Activated T-cell treated with anti-CD3 and anti-CD28 coated beads, Interleukin-2, amount 50 U/mL, for 24 hours (primary cell): Measurements from ENCODE around the gene LIF.

Experiments used
- DNase-seq: peaks from one replicate; pipeline ENCODE4 v3.0.0-alpha.2; 2020
- H3K27ac Mint-ChIP-seq: 2 replicates; pipeline ENCODE4 v1.8.0; 2020; ENCODE audit warnings: mild to moderate bottlenecking, mixed read lengths
- H3K27me3 Mint-ChIP-seq: 2 replicates; pipeline ENCODE4 v1.8.0; 2020; ENCODE audit warnings: mixed read lengths
- H3K36me3 Mint-ChIP-seq: 2 replicates; pipeline ENCODE4 v1.8.0; 2020; ENCODE audit warnings: low read depth, mixed read lengths
- H3K4me1 Mint-ChIP-seq: 2 replicates; pipeline ENCODE4 v1.8.0; 2020; ENCODE audit warnings: low read depth, mixed read lengths
- H3K4me3 Mint-ChIP-seq: 2 replicates; pipeline ENCODE4 v1.8.0; 2020; ENCODE audit warnings: mild to moderate bottlenecking, moderate library complexity, mixed read lengths
- H3K9me3 Mint-ChIP-seq: 2 replicates; pipeline ENCODE4 v1.8.0; 2020; ENCODE audit warnings: mixed read lengths

Gene LIF

DNA sequence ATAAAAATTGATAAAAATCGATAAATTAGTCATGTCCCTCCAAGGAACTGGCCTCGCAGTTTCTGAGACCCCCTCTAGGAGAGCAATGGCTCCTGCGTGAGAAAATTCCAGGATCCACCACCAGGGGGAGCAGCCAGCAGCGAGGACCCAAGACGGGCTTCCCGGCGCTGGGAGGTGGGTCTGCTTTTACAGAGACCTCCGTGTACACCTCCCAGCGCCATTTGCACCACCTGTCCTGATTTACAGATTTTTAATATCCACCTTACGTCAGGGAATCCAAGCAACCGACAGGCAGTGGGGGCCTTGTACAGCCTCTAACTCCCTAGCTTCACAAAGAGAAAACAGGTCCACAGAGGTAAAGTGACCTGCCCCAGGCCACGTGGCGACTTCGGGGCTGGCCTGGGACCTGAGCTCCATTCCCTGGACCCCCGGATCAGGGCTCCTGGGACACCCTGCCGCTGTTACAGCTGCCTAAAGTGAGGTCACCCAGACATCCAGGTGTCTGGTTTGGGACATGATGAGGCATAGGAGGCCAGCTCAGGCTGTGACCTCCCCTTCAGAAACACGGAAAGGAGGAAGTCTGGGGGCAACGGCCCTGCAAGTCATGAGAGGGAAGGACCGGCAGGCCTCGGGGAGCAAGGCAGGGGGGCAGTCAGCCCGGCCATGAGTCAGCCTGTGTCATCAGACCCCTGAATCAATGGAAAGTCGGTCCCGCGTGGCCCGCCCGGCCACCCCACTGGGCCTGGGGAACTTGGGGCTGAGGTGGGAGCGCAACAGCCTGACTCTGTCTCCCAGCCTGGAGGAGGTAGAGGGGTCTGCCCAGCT, 16.6 kb upstream of the LIF start:
- peaks cover 58% of the 10 kb centered on the region for H3K36me3 Mint-ChIP-seq
- peak overlapping the region; percentile 77 for H3K4me3 Mint-ChIP-seq
- peaks cover 47% of the 10 kb centered on the region for H3K4me1 Mint-ChIP-seq
- DNase-seq: peak; percentile 87
- peak overlapping the region; percentile 79 for H3K27ac Mint-ChIP-seq
- H3K27me3 Mint-ChIP-seq: no peaks in the 10 kb centered on the region
- H3K9me3 Mint-ChIP-seq: no peaks in the 10 kb centered on the region

DNA sequence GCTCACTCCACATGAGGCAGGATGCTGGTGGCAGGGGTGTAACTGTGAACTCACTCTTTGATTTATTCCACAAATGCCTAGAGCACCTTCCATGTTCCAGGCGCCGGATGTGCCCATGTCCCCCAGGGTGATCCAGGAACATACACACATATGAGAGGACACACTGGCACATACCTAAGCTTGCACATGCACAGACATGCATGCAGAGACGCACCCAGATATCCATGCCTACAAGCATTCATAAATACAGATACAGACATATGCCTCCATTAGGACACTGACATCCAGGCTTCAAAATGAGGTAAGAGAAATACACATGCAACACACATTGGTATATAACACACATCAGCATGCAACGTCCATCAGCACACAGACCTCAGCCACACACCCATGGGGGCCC, 15.6 kb upstream of the LIF start:
- Mint-ChIP-seq H3K27me3 (no peaks in the 10 kb centered on the region), H3K36me3 (peaks cover 51% of the 10 kb centered on the region), H3K4me3 (peak overlapping the region; percentile 47), H3K27ac (peak overlapping the region; percentile 68), H3K4me1 (peaks cover 38% of the 10 kb centered on the region), H3K9me3 (no peaks in the 10 kb centered on the region)
- no peak for DNase-seq

DNA sequence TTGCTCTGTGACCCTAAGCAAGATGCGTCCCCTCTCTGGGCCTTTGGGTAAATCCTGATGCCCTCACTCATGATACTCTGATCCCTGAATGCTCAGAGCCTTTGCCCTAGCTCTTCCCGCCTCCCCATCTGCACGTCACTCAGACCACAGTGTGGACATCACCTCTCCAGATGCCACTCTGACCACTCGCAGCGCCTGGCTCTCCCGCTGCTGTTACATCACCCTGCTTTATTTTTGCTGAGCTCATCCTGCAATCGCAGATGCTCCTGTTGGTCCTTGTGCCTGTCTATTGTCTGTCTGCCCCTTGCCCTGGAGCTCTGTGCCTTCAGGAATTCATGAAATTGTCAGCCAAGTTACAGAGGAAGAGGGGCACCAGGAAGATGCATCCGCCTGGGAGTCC, 14.6 kb upstream of the LIF start:
- DNase-seq: no peak
- Mint-ChIP-seq H3K36me3 (peaks cover 44% of the 10 kb centered on the region), H3K4me3 (no peak overlapping the region), H3K4me1 (peaks cover 37% of the 10 kb centered on the region), H3K27me3 (no peaks in the 10 kb centered on the region), H3K9me3 (no peaks in the 10 kb centered on the region), H3K27ac (no peak overlapping the region)

DNA sequence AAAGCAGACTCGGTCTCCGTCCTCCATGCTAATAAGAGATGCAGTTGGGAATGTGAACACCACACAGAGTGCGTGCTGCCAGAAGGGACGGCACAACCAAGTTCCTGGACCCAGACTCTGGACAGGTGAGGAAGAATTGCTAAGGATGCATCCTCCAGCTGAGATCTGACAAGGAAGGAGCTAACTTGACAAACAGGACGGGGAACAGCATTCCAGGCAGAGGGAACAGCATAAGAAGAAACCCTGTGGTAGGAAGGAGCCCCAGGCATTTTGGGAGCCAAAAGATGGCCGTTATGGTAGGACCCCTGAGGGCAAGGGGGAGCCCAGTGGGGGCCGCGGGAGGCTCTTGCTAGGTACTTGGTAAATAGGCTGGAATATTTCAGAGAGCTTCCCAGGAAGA, 14.1 kb upstream of the LIF start:
- Mint-ChIP-seq H3K36me3 (peaks cover 41% of the 10 kb centered on the region), H3K27ac (no peak overlapping the region), H3K4me1 (peaks cover 35% of the 10 kb centered on the region), H3K4me3 (no peak overlapping the region), H3K9me3 (no peaks in the 10 kb centered on the region), H3K27me3 (no peaks in the 10 kb centered on the region)
- no peak for DNase-seq

DNA sequence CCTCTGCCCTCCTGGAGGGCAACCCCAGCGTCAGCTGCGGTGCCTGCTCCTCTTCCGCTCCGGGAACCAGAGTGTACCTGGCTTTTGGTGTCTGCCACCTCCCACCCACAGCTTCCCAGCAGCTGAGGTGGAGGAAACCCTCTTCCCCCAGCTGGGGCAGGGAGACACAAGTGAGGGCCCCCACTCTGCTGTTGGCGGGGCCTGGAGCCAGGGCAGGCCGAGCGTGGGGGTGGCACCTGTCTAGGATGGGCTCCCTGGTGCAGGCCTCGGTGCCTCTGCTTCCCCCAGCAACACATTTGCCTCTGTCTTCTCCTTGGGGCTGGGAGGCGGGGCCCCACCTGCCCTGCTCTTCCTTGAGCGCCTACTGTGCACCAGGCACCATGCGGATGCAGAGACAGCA, 13.7 kb upstream of the LIF start:
- no peak overlapping the region for H3K4me3 Mint-ChIP-seq

DNA sequence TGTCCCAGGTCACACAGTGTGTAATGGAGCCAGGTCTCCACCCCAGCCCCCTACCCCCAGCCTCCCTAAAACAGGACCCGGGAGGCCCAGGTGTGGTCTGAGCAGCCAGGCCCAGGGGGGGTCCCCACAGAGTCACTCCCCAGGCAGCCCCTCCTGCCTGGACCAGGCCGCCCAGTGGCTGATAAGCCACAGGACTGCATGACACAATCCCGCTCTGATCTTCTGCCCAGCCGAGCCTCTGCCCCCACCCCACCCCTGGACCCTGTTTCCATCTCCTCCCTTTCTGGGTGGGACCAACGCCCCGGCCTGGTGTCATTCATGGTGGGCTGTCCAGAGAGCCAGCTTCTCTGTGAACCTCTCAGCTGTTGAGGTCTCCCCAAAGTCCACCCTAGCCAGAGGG, 7.8 kb upstream of the LIF start:
- Mint-ChIP-seq H3K27me3 (no peaks in the 10 kb centered on the region), H3K9me3 (no peaks in the 10 kb centered on the region), H3K36me3 (no peaks in the 10 kb centered on the region), H3K4me1 (peaks cover 38% of the 10 kb centered on the region), H3K27ac (no peak overlapping the region), H3K4me3 (no peak overlapping the region)
- no peak for DNase-seq

More for the DNA sequence above, 13.7 kb upstream of the LIF start:
- DNase-seq: no peak
- peaks cover 37% of the 10 kb centered on the region for H3K36me3 Mint-ChIP-seq
- H3K4me1 Mint-ChIP-seq: peaks cover 31% of the 10 kb centered on the region
- no peaks in the 10 kb centered on the region for H3K9me3 Mint-ChIP-seq
- H3K27ac Mint-ChIP-seq: no peak overlapping the region
- H3K27me3 Mint-ChIP-seq: no peaks in the 10 kb centered on the region

DNA sequence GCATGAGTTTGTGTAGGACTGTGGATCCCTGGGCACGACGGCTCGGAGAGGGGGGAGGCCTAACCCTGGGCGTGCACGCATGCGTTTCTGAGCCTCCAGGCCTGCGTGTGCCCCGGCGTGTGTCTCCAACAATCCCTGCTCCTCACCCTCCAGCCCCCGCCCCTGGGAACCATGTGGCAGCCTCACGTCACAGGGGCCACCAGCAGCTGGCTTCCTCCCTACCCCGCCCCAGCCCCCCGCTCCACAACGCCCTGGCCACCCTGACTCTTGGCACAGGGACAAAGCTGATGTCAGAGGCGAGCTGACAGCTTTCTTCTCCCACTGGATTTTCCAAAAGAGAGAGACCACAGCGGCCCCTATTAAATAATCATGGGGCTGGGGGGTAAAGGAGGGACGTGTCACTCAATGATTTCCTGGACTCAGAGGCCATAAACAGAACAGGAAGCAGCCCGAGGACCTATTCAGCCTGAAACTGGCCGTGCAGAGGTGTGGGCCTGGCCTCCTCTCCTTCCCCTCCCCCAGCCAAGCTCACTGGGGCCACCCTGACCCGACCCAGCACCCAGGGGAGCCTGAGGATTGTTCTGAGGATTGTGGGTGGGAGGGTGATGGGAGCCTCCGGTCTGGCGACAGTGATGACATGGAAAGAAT, 6.8 kb upstream of the LIF start:
- Mint-ChIP-seq H3K36me3 (no peaks in the 10 kb centered on the region), H3K27me3 (no peaks in the 10 kb centered on the region), H3K9me3 (no peaks in the 10 kb centered on the region), H3K4me1 (peaks cover 44% of the 10 kb centered on the region), H3K27ac (no peak overlapping the region), H3K4me3 (no peak overlapping the region)
- no peak for DNase-seq

DNA sequence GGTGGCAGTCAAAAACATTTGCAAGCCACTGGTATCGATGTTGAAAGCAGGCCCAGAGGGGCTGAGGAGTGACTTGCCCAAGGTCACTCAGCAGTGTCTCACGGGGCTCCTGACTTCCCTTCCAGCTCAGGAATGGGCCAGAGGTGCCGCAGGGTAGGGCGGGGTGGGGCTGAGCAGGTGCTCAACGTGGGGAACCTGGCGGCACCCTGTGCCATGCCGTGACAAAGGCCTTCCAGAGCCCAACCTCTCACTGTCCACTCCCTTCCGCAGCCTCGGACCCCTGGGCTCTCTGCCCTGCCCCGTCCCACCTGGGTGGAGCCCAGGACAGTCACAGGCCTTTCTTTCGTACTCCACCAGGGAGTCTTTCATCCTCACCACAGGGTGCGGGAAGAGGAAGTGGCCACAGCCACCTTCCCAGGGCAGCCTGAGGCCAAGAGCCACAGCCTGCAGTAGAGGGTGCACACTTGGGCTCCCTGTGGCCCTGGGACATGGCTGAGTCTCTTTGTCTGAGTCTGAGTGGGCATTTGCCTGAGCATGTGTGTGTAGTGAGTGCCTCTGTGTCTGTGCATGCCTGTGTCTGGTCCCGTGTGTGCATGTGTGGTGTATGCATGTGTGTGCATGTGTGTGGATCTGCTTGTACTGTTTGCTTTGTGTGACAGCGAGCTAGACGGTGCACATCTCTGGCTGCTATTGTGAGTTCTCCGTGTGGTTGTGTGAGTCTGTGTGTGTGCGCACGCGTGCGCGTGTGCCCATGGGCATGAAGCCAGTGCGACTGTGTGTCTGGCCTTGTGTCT, 6.0 kb upstream of the LIF start:
- H3K4me3 Mint-ChIP-seq: no peak overlapping the region
- H3K27ac Mint-ChIP-seq: no peak overlapping the region
- no peaks in the 10 kb centered on the region for H3K9me3 Mint-ChIP-seq
- DNase-seq: no peak
- peaks cover 50% of the 10 kb centered on the region for H3K4me1 Mint-ChIP-seq
- no peaks in the 10 kb centered on the region for H3K36me3 Mint-ChIP-seq
- peaks cover 2% of the 10 kb centered on the region for H3K27me3 Mint-ChIP-seq

DNA sequence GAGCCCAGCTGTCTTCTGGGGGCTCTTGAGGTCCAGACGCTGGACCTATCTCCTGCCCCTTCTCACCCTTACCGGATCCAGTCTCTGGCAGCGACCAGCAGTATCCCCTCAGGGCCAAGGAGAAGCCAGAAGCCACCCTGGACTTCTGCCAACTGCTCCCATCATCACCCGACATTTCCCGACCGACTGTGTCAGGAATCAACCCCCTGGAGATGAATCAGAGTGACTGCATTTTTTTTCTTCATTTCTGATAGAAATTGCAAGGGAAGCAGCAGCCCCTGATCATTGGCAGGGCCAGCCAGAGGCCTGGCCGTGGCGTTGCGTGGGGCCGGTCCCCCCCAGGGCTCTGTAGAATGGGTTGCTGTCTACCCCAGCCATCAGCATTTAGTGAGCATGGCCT, 5.2 kb upstream of the LIF start:
- peaks cover 58% of the 10 kb centered on the region for H3K4me1 Mint-ChIP-seq
- DNase-seq: no peak

DNA sequence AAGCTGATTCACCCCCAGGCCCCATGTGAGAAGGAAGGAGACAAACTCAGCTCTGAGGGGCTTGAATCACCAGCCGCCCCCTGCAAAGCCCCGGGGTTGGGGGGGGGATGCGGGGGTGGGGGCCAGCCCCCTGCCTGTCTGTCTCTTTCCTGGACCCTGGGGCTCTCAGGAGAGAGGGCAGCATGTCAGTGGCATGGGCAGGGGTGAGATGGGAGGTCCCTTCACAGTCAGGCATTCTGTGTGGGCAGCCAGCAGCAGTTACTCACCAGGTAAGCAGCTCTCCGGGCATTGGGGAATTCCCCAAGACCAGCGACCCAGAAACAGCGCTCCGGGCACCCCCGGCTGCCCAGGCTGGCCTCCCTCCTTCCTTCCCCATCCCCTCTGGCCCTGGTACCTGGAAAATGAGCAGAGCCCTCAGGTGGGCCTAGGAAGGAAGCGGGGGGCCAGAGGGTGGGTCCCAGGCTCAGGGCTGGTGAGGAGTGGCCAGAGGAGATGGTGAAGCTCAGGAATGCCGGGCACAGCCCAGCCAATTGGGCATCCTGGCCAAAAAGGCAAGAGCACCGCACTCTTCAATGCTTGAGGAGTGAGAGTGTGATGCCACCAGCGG, 4.2 kb upstream of the LIF start:
- peaks cover 60% of the 10 kb centered on the region for H3K4me1 Mint-ChIP-seq
- peaks cover 6% of the 10 kb centered on the region for H3K36me3 Mint-ChIP-seq
- peak overlapping the region; percentile 83 for H3K27ac Mint-ChIP-seq
- DNase-seq: peak; percentile 62
- no peak overlapping the region for H3K4me3 Mint-ChIP-seq
- no peaks in the 10 kb centered on the region for H3K9me3 Mint-ChIP-seq
- H3K27me3 Mint-ChIP-seq: peaks cover 3% of the 10 kb centered on the region

More for the DNA sequence above, 5.2 kb upstream of the LIF start:
- no peak overlapping the region for H3K27ac Mint-ChIP-seq
- peaks cover 3% of the 10 kb centered on the region for H3K27me3 Mint-ChIP-seq
- H3K36me3 Mint-ChIP-seq: no peaks in the 10 kb centered on the region
- no peaks in the 10 kb centered on the region for H3K9me3 Mint-ChIP-seq
- no peak overlapping the region for H3K4me3 Mint-ChIP-seq

DNA sequence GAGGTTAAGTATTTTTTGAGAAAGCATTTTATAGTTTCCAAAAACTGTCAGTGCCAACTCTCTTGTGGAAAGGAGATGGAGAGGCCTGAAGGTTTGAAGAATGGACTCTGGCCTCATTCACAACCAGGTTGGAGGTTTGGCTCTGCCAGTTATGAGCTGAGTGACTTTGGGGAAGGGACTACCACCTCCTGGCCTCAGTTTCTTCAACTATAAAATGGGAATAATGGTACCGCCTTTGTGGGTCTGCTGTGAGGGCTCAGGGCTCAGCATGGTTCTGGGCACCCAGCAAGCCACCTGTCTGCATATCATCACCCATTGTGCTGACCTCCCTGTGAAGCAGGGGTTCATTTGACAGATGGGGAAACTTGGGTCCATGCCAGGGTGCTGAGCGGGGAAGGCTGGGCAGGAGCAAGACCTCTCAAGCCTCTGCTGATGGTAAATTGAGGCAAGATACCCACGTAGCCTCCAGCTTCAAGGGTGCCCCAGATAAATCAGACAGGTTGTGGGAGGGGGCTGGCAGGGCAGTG, 3.5 kb upstream of the LIF start:
- H3K4me1 Mint-ChIP-seq: peaks cover 65% of the 10 kb centered on the region
- H3K27ac Mint-ChIP-seq: peak overlapping the region; percentile 83
- no peak for DNase-seq
- H3K4me3 Mint-ChIP-seq: no peak overlapping the region
- peaks cover 3% of the 10 kb centered on the region for H3K27me3 Mint-ChIP-seq
- no peaks in the 10 kb centered on the region for H3K9me3 Mint-ChIP-seq
- peaks cover 12% of the 10 kb centered on the region for H3K36me3 Mint-ChIP-seq

DNA sequence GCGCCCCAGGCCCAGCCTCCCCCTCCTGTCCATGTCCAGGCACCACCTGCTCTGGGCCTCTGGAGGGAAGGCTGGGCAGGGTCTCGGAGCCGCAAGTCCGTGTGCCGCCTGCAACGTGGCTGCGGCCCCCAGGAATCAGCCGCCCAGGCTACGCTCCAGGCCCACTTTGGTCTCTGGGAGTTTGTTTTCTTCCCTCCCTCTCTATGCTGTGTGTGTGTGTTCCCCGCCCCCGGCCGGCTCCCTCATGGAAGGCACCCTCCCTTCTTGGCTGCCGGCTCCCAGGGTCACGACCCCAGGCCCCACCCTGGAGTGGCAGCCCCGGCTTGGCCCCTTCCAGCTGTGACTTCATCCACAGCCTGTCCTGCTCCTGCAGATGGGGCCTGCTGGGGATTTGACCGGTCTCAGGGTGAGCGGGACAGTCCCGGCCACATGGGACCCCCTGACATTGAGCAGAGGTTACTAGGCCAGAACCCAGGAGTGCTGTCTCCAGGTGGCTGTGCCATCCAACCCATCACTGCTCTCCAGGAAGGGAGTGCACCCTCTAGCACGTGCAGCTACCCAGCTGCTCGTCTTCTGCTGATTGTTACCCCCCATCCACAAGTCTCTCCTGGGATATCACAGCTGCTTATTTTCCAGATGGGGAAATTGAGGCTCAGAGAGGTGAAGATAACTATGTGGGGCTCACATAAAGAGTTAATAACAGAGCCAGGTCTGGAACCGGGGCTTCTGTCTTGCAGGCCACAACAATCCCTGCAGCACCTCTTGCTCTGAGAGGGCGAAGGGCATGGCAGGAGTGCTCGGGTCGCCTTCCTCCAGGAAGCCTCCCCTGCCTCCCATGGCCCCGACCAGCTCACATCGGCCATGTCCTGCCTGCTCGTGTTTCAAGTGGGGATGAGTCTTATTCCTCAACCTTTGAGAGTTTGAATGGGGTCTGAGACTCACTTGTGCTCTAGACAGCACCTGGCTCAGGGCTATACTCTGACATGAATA, 2.8 kb upstream of the LIF start:
- Mint-ChIP-seq H3K4me1 (peaks cover 73% of the 10 kb centered on the region), H3K27ac (peak overlapping the region; percentile 65), H3K36me3 (peaks cover 20% of the 10 kb centered on the region), H3K27me3 (peaks cover 3% of the 10 kb centered on the region), H3K9me3 (no peaks in the 10 kb centered on the region), H3K4me3 (no peak overlapping the region)
- no peak for DNase-seq

DNA sequence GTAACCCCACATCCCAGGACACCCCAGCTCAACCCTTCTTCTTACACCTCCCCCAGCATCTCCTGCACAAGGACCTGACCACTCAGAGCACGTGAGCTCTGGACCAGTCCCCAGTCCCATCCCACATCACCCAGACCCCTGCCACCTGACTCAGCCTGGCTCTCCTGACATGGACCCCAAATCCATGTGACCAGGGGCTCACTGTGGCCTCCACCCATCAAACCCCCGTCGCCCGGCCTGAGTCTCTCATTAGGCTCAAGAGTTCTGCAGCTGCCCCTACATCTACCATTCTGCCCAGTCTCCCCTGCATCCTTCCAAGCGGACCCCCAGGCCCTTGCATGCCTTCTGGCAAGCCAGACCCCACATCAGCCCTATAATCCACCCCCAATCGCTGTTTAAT, 1.9 kb upstream of the LIF start:
- no peak for DNase-seq
- H3K36me3 Mint-ChIP-seq: peaks cover 29% of the 10 kb centered on the region
- H3K4me3 Mint-ChIP-seq: no peak overlapping the region
- H3K27ac Mint-ChIP-seq: peak overlapping the region; percentile 65
- no peaks in the 10 kb centered on the region for H3K9me3 Mint-ChIP-seq
- H3K4me1 Mint-ChIP-seq: peaks cover 79% of the 10 kb centered on the region
- H3K27me3 Mint-ChIP-seq: peaks cover 3% of the 10 kb centered on the region
